ENCODE measurements around the gene RNF25.

RNF25 gene

GRCh38 chr2:218615868-218616315 lies 55.9 kb downstream of the RNF25 start:
- no peak overlapping the region for H3K27ac ChIP-seq (ENCODE audit: extremely low read depth, low read depth, low read length)
- H3K36me3 ChIP-seq (ENCODE audit: control insufficient read depth in 2 of 2, insufficient read depth in 1 of 2, low read length in 2 of 2): no peaks in the 10 kb centered on the region
- H3K4me1 ChIP-seq (ENCODE audit: control insufficient read depth, insufficient read depth, low read length): no peaks in the 10 kb centered on the region
- no peak for TF ChIP-seq GFI1B (tag by site-specific recombination; IDR thresholded peaks at IDR 0.05)
- TF ChIP-seq FEZF1 (tag by site-specific recombination; IDR thresholded peaks at IDR 0.05): no peak
- no peak for TF ChIP-seq ZNF19 (tag by site-specific recombination; IDR thresholded peaks at IDR 0.05; ENCODE audit: low read depth)
- TF ChIP-seq, protein P1, sequence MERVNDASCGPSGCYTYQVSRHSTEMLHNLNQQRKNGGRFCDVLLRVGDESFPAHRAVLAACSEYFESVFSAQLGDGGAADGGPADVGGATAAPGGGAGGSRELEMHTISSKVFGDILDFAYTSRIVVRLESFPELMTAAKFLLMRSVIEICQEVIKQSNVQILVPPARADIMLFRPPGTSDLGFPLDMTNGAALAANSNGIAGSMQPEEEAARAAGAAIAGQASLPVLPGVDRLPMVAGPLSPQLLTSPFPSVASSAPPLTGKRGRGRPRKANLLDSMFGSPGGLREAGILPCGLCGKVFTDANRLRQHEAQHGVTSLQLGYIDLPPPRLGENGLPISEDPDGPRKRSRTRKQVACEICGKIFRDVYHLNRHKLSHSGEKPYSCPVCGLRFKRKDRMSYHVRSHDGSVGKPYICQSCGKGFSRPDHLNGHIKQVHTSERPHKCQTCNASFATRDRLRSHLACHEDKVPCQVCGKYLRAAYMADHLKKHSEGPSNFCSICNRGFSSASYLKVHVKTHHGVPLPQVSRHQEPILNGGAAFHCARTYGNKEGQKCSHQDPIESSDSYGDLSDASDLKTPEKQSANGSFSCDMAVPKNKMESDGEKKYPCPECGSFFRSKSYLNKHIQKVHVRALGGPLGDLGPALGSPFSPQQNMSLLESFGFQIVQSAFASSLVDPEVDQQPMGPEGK (tag by site-specific recombination; IDR thresholded peaks at IDR 0.05): no peak
- H3K4me3 ChIP-seq (ENCODE audit: low read depth, low read length): no peak overlapping the region
- no peaks in the 10 kb centered on the region for H3K9me3 ChIP-seq (ENCODE audit: control insufficient read depth, insufficient read depth, low read depth, low read length)
- CTCF ChIA-PET: interaction anchor here (1.0 to 1.1 kb wide), 2 partner anchors 8 to 232 kb away, joined by 3 read pairs; partner anchors contain the start of gene PLCD4
- POLR2A ChIA-PET: interaction anchor here (0.6 kb wide), 2 partner anchors 9 to 21 kb away, joined by 3 to 5 read pairs; no protein-coding TSS in a partner anchor
